GM21529 (cell line): Measurements from ENCODE around the gene GVQW3.

Source experiments
- ATAC-seq: cut with Tn5 transposase; IDR thresholded peaks from one replicate; pipeline ENCODE4 v1.9.1; 2021; ENCODE audit not compliant: unreplicated experiment

The GVQW3 gene

GRCh38 chr11:76380977-76381719, at the start of gene GVQW3, which contains the start of gene THAP12:
Gene GVQW3, plus strand, starts transcription at chr11:76381323. Its CDS starts 506 bp downstream, at chr11:76381829.
Gene THAP12, minus strand, starts transcription at chr11:76381132. Its CDS starts 296 bp downstream, at chr11:76380836.
- peak; percentile 75 for ATAC-seq

DNA sequence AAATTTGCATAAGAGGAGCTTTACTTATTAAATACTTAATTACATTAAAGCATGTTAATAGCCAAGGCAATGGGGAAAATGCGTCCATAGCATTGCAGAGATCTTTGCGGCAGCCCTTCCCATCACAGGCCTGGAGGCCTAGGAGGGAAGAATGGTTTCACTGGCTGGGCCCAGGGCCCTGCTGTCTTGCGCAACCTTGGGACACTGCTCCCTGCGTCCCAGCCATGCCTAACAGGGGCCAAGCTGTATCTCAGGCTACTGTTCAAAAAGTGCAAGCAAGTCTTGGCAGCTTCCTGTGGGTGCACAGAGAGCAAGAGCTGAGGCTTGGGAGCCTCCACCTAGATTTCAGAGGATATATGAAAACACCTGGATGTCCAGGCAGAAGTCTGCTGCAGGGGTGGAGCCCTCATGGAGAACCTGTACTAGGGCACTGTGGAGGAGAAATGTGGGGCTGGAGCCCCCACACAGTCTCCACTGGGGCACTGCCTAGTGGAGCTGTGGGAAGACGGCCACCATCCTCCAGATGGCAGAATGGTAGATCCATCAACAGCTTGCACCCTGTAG, 46.2 kb upstream of the GVQW3 start:
- ATAC-seq: no peak

GRCh38 chr11:76335842-76336241, 45.3 kb upstream of the GVQW3 start:
- ATAC-seq: no peak

DNA sequence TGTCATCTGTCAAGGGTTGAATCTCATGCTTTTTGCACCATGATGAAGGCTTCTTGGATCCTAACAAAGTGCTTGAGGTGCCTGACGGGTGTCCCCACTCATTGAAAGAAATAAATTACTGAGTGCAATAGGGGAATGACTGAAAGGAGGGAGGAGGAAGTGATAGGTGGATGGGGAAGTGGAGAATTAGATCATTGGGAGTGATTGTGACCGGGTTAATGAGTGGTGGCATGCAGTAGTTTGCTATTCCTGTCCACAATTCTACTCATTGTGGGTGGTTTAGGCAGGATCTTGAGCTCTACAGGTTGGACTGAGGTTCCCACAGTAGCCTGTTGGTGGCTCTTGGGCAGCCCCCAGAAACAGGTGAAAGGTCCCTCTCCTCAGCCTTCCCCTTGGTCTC, 44.5 kb upstream of the GVQW3 start:
- ATAC-seq: no peak

DNA sequence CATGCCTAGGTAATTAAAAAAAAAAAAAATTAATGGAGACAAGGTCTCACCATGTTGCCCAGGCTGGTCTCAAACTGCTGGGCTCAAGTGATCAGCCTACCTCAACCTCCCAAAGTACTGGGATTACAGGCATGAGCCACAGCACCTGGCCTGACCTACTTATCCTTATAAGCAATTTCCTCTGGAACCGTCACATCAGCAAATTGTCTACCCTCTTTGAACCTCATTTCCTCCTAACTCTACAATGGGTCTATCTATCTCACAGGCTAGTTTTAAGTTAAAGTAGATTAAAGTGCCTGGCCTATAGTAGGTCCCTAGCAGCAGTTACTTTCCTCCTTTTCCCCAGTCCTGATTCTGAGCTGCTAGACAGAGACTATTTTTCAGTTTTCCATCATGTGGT, 43.7 kb upstream of the GVQW3 start:
- ATAC-seq: no peak

DNA sequence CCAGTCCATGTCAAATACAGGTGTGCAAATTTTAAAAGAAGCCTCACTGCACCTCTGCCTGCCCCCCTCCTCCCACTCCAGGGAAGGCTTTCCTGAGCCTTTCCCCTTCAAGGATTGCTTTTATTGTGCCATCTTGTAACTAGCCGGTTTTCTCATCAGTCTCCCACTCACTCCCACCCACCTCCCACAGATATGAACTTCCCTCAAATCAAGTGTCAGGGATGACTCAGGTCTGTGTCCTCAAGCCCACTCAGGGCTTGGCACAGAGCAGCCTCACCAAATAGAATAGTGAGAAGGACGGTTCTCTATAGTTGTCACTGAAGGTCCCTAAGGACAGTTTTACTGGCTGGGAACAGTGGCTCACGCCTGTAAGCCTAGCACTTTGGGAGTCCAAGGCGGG, 43.2 kb upstream of the GVQW3 start:
- no peak for ATAC-seq

- ATAC-seq: no peak
Observed at GRCh38 chr11:76339221-76339620, 41.9 kb upstream of the GVQW3 start.

DNA sequence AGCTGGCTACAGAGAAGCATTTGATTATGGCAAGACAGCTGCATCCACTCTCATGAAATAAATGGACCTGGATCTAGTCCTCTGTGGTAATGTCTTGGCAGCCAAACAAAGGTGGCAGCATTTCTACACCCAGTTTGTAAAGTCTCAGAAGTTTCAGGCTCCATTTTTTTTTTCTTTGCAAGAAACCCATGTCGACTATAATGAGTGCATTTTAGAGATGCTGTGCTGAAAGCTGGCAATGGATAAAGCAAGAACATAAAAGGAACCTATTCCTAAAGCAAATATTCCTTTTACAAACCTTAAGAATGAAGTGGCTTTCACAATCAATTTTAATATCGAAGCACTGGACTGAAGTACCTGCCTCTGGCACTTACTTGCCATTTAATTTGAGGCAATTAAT, 33.7 kb upstream of the GVQW3 start:
- ATAC-seq: no peak

DNA sequence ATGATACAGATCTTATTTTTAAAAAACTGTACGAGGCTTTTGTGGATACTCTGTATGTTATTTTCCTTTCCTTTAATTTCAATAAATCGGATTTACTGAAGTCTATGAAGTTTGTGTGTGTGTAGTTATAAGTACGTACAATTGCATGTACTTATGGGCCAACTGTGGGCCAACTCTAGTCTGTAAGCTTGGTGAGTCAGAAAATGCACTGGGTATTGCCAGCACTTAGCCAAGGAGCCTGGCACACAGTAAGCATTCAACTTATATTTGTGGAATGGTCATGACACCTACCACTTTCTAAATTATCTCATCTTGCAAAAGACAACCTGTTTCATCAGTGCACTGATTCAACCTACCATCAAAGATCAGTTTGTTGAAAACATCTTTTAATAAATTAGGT, 32.8 kb upstream of the GVQW3 start:
- ATAC-seq: no peak

DNA sequence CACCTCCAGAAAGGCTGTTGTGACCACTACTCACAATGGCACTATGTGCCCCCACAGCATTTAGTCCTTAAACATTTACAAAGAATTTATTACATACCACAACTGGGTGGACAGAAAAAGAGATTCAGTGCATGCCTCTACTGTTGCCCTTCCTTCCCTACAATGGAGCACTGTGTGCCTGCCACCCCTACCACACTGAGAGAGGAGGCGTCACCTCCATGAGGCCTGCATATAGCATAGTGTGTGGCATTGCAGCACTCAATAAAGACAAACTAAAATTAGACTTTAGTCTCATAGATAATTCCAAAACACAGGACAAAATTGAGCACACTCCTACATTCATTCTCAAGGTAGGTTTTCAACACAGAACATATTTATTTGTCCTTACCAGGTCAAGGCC, 26.0 kb upstream of the GVQW3 start:
- no peak for ATAC-seq

DNA sequence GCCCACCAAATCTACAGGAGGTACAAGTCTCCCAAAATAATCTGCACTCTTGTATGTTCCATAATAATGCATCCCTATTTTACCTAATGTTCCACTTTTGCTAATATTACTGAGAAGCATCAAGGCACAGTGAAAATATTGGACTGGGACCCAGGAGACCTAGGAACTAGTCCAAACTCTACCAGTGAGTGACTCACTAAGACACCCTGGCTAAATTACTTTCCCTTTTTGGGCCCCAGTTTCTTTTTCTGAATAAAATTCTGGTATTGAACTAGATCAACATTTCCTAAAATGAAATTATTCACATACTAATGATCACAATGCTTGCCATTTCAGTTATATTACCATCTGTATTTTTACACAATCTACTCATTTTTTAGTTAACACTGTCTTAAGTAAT, 19.7 kb upstream of the GVQW3 start:
- no peak for ATAC-seq

GRCh38 chr11:76361776-76362175, 19.3 kb upstream of the GVQW3 start:
- no peak for ATAC-seq

DNA sequence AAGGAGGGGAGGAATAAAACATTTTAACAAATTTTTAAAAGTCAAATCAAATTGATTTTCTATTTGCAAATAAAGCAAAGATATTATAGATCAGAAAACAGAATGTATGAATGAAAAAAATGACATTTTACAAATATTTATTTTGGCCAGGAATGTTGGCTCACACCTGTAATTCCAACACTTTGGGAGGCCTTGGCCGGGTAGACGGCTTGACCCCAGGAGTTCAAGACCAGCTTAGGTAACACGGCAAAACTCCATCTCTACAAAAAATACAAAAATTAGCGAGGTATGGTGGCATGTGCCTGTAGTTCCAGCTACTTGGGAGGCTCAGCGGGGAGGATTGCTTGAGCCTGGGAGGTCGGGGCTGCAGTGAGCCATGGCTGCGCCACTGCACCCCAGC, 18.4 kb upstream of the GVQW3 start:
- no peak for ATAC-seq

- ATAC-seq: no peak
Observed at GRCh38 chr11:76365038-76365679, 16.0 kb upstream of the GVQW3 start.

DNA sequence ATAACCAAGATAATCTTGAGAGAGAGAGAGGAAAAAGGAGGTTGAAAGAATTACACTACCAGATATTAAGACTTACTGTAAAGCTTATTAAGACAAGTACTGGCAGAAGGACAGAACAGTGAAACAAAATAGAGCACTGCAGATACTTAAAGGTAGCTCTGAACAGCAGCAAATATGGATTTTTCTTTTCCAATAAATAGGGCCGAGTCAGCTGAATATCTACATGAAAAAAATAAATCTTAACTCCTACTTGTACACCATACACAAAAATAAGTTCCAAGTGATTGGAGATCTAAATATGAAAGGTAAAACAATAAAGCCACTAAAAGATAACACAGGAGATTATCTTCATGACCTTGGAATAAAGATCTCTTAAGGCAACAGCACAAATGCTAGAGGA, 12.6 kb upstream of the GVQW3 start:
- no peak for ATAC-seq

DNA sequence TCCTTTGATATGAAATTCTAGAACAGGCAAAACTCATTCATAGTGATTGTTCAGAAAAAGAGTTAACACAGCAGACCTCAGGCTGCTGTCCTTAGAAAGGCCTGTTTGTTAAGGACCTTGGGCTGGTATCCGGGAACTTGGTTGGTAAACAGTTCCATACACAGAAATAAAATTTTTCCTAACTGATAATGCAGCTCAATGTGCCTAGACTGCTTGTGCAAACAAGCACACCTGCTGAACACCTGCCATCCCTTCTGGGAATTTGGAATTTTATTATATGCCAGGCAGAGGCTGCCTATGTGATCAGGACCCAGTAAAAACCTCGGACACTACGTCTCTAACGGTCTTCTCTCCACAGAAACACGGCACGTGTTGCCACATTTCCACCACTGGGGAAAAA, 11.7 kb upstream of the GVQW3 start:
- ATAC-seq: no peak

- no peak for ATAC-seq
Observed at GRCh38 chr11:76371170-76371569, 10.0 kb upstream of the GVQW3 start.

GRCh38 chr11:76376746-76377558, 4.2 kb upstream of the GVQW3 start:
- no peak for ATAC-seq

DNA sequence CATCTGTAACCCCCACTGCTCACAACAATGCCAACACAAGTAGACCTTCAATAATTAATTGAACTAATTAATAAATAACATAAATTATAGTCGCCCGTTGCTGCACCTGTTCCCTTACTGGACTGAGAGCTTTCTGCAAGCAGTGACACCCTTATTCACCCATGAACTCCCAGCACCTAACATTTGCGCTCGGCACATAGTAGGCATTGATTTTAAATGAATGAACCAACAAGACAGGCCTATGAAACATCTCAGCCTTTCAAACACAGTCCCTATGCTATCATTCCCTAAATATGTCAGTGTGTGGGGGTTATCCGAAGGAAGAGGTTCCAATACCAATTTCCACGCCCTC, 1.3 kb upstream of the GVQW3 start:
- no peak for ATAC-seq

DNA sequence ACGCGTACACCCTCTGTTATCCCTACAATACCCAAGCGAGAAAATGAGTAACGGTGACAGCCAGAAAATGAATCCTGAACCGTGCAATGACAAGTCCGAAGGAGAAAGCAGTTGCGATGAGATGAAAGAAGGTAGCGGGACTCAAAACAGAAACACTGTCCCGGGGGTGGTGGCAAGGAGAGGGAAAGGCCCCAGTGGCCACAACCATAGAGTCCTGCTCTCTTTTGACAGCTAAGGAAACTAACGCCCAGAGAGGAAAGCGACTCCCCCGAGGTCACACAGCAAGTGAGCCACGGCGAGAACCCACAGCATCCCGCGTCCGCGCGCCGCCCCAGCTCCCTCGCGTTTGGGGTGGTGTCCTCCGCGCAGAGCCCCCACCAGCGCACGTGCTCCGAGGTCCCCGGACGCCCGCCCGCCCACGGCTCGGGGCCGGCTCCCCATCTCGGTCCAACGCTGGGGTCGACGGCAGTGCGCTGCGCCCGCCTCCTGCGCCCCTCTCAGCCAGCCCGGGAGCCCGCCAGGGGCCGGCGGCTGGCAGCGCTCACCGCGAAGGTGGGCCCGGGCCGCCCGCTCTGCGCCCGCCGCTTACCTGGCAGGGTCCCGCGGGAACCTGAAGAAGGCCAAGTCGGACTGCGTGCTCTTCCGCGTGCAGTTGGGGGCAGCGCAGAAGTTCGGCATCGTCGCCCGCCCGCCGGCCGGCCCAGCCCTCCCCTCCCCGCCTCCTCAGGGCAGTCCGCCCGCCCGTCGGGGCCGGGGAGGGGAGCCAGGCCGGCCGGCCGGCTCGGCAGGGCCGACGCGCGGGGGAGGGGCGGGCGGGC, 755 bp upstream of the GVQW3 start:
- peak; percentile 13 for ATAC-seq

DNA sequence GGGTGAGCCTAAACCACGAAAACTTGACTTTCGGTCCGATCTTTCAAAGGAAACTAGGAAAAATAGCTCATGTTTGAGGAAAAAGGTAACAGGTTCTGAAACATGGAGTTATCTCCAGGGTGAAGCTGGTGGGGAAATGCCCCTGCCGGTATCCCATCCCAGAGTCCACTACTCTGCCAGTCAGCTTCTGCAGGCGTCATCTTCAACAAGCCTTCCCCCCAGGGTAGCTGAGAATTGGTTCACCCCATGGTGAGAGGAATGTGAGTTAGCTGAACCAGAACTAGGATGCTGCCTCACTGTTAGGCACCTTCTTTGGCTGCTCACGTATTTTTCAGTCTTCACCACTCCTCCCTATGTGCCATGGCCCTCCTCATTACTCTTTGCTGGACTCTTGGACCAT, 1.1 kb downstream of the GVQW3 start:
- no peak for ATAC-seq
